ENCODE measurements around the gene CPAMD8. TPM values are rescaled to one million over a fixed set of nuclear protein-coding genes. Genes with fewer than 3 reads are reported as not detected.

Gene CPAMD8
- total and polyA plus RNA-seq, 2 of the 8 experiments (the other 6 are each of a cell fraction or from before 2014, with no cell fraction given): 6.1 to 9.2 TPM

GRCh38 chr19:16922949-16923348 is 103.7 kb downstream of the CPAMD8 start:
- Histone ChIP-seq H3K27ac (ENCODE audit: low read depth, low read length) (no peak overlapping the region), H3K18ac (ENCODE audit: extremely low read depth, low read length) (no peak overlapping the region), H2AK5ac (ENCODE audit: low read depth, low read length) (no peak overlapping the region), H3K79me1 (ENCODE audit: low read depth, low read length) (no peaks in the 10 kb centered on the region), H2BK12ac (ENCODE audit: low read depth, low read length) (no peak overlapping the region), H3K4ac (replicated peaks; ENCODE audit: insufficient read length, low read depth, low read length) (no peak overlapping the region), H3K9ac (replicated peaks in 1 of 4; ENCODE audit: extremely low read depth in 1 of 4, low read depth in 3 of 4, low read length in 3 of 4) (no peak overlapping the region), H4K20me1 (replicated peaks in 1 of 2; ENCODE audit: control insufficient read depth in 1 of 2, insufficient read depth in 2 of 2, low read length in 2 of 2) (no peaks in the 10 kb centered on the region), H3K56ac (replicated peaks; ENCODE audit: insufficient read length, low read depth, low read length) (no peak overlapping the region), H3K4me3 (ENCODE audit: extremely low read depth in 1 of 4, insufficient read depth in 2 of 4, low read depth in 3 of 4, low read length in 4 of 4) (no peak overlapping the region), H3K14ac (ENCODE audit: insufficient read length) (no peak overlapping the region), H3K9me3 (ENCODE audit: insufficient read depth in 2 of 2, low read depth in 1 of 2, low read length in 1 of 2) (peaks cover 3 to 11% of the 10 kb centered on the region in 2 experiments; a peak in 3 of 4 replicates), H2BK15ac (ENCODE audit: low read length) (no peak overlapping the region), H3K23ac (ENCODE audit: insufficient read length) (no peak overlapping the region), H2BK20ac (ENCODE audit: low read length) (no peak overlapping the region), H4K5ac (ENCODE audit: insufficient read length, low read depth, low read length) (no peak overlapping the region), H3K4me2 (ENCODE audit: insufficient read depth in 1 of 2, low read depth in 2 of 2, low read length in 2 of 2) (no peak overlapping the region), H2AFZ (ENCODE audit: low read length) (no peak overlapping the region), H3K27me3 (replicated peaks in 1 of 4; ENCODE audit: control insufficient read depth in 3 of 4, extremely low read depth in 1 of 4, insufficient read depth in 3 of 4, low read length in 3 of 4) (no peaks in the 10 kb centered on the region), H2BK5ac (ENCODE audit: low read depth, low read length) (no peak overlapping the region), H3K4me1 (replicated peaks in 1 of 4; ENCODE audit: control insufficient read depth in 3 of 4, insufficient read depth in 4 of 4, low read length in 3 of 4) (no peaks in the 10 kb centered on the region), H3K79me2 (ENCODE audit: control insufficient read depth in 1 of 2, insufficient read depth in 2 of 2, low read length in 2 of 2) (no peaks in the 10 kb centered on the region), H4K8ac (ENCODE audit: extremely low read depth, insufficient read depth, low read length) (no peak overlapping the region), H3K36me3 (ENCODE audit: control insufficient read depth in 2 of 4, insufficient read depth in 4 of 4, low read length in 3 of 4) (no peaks in the 10 kb centered on the region), H2BK120ac (replicated peaks; ENCODE audit: low read depth, low read length) (no peak overlapping the region), H4K91ac (replicated peaks; ENCODE audit: insufficient read length, low read length) (no peak overlapping the region), H3K23me2 (ENCODE audit: low read depth, low read length) (no peaks in the 10 kb centered on the region)
- FAIRE-seq: no peak
- 87% methylated on average over 13 of the region's 13 CpGs; no CpG with 5 or more reads in 1 of the 2 experiments for WGBS, 2 experiments (ENCODE audit: extremely low coverage in 1 of 2, insufficient coverage in 1 of 2, insufficient read length in 1 of 2, insufficient replicate concordance in 2 of 2, low coverage in 1 of 2, low lambda C conversion rate in 2 of 2, missing lambda C conversion rate in 1 of 2)
- POLR2A ChIA-PET (ENCODE audit: partially characterized antibody): no interaction called here
- TF ChIP-seq SUZ12 (IDR thresholded peaks at IDR 0.05; ENCODE audit: low read length) (no peak), POLR2AphosphoS5 (IDR thresholded peaks at IDR 0.05; ENCODE audit: low read depth, low read length) (no peak), CREB1 (IDR thresholded peaks at IDR 0.05) (no peak), SP4 (IDR thresholded peaks at IDR 0.05; ENCODE audit: low read length) (no peak), EGR1 (IDR thresholded peaks at IDR 0.05; ENCODE audit: borderline replicate concordance, low read depth, low read length) (no peak), EP300 (IDR thresholded peaks at IDR 0.05; ENCODE audit: borderline replicate concordance in 1 of 2, low read depth in 2 of 2, low read length in 2 of 2) (no peak)
- no peak for DNase-seq (ENCODE audit: low read depth in 1 of 2, low spot score in 2 of 2)
- CTCF ChIA-PET (ENCODE audit: partially characterized antibody): no interaction called here

Data from H1 (cell line).